ENCODE measurements around the gene OR10H5. TPM values are rescaled to one million over a fixed set of nuclear protein-coding genes. Genes with fewer than 3 reads are reported as not detected.
A peak's percentile ranks its signal among the peaks of the same experiment; 100 is the strongest.
"Not testable (repeated sequence)": the region's sequence is repeated elsewhere in the genome, so short reads cannot be mapped to it uniquely, and the experiment has no call there.

OR10H5 gene
- total RNA-seq, 1 experiment from 2014 or later = not detected

DNA sequence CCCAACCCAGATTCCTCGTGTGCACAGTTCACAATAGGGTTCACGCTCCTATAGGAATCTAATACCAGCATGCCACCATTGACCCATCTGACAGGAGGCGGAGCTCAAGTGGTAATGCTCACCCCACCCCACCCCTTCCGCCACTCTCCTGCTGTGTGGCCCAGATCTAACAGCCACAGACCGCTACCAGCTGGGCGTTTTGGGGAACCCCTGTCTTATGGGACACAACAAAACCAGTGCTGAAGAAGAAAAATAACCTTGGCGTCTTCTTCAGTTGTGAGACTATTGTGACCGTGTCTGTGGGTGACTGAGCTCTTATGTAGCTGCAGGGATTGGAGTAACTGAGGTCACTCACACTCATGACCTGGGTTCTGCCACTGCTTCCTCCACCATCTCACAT, 33.2 kb downstream of the OR10H5 start:
- TF ChIP-seq, protein P1, sequence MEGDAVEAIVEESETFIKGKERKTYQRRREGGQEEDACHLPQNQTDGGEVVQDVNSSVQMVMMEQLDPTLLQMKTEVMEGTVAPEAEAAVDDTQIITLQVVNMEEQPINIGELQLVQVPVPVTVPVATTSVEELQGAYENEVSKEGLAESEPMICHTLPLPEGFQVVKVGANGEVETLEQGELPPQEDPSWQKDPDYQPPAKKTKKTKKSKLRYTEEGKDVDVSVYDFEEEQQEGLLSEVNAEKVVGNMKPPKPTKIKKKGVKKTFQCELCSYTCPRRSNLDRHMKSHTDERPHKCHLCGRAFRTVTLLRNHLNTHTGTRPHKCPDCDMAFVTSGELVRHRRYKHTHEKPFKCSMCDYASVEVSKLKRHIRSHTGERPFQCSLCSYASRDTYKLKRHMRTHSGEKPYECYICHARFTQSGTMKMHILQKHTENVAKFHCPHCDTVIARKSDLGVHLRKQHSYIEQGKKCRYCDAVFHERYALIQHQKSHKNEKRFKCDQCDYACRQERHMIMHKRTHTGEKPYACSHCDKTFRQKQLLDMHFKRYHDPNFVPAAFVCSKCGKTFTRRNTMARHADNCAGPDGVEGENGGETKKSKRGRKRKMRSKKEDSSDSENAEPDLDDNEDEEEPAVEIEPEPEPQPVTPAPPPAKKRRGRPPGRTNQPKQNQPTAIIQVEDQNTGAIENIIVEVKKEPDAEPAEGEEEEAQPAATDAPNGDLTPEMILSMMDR (conservative IDR thresholded peaks at IDR 0.05) = no peak
- TF ChIP-seq EZH2 (IDR thresholded peaks at IDR 0.05; ENCODE audit: low read depth) = no peak
- intact Hi-C loops (cut with micrococcal nuclease; ENCODE audit: unreplicated experiment) = no loop called here

DNA sequence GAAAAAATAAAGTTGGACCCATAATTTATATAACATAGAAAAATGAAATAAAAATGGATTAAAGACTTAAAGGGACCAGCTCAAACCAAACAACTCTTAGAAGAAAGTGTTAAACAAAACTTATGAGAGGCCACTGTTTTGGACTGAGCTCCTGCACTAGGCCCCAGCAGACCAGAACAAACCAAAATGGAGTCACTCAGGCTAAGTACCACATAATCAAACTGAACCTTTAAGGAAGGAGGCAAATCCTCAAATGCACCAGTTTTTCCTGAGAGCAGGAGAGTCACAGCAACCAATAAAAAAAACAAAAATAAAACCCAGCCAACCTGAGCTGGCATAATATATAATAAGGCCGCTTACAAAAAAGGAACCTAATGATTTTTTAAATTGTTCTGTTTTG, 38.3 kb downstream of the OR10H5 start:
- Histone ChIP-seq H3K9me3 (ENCODE audit: insufficient read depth, low read depth) (no peaks in the 10 kb centered on the region), H3K79me2 (ENCODE audit: low read depth) (peaks cover 27% of the 10 kb centered on the region), H2AFZ (no peak overlapping the region), H3K27me3 (ENCODE audit: insufficient read depth, low read depth) (no peaks in the 10 kb centered on the region), H4K20me1 (ENCODE audit: insufficient read depth) (no peaks in the 10 kb centered on the region), H3K36me3 (ENCODE audit: low read depth) (peaks cover 14% of the 10 kb centered on the region; the same call in 1 of the 2 replicates), H3K27ac (no peak overlapping the region; the same call in 1 of the 2 replicates), H3F3A (ENCODE audit: insufficient read depth, low read depth) (peaks cover 42% of the 10 kb centered on the region), H3K4me3 (no peak overlapping the region), H3K4me2 (no peak overlapping the region), H3K4me1 (replicated peaks; ENCODE audit: insufficient read depth) (peaks cover 22% of the 10 kb centered on the region), H3K9me2 (ENCODE audit: insufficient read depth) (no peaks in the 10 kb centered on the region)
- ChIA-PET POLR2A (ENCODE audit: unreplicated experiment) (interaction anchor here (0.6 to 0.7 kb wide), 2 partner anchors 10 to 759 kb away, joined by 3 to 5 read pairs; no protein-coding TSS in a partner anchor), CTCF (interaction anchor here (0.6 kb wide), 2 partner anchors 656 to 1459 kb away, joined by 5 to 13 read pairs; no protein-coding TSS in a partner anchor)
- intact Hi-C loops (cut with micrococcal nuclease; ENCODE audit: unreplicated experiment) = loop anchor here (5.0 kb wide), 1 partner anchor 153 kb away; the partner anchor contains the start of gene CYP4F12
- no TSS peak for BruUV-seq (replicated peaks)
- no peak for DNase-seq
- no peak for TF ChIP-seq EZH2 (IDR thresholded peaks at IDR 0.05; ENCODE audit: low read depth)
- TF ChIP-seq, protein P1 (conservative IDR thresholded peaks at IDR 0.05) = no peak

More for the DNA sequence above, 33.2 kb downstream of the OR10H5 start:
- BruUV-seq (replicated peaks) = no TSS peak
- ChIA-PET CTCF (no interaction called here), POLR2A (ENCODE audit: unreplicated experiment) (interaction anchor here (1.3 kb wide), 1 partner anchor 7 kb away, joined by 4 read pairs; no protein-coding TSS in a partner anchor)
- no peak overlapping the region for H3K4me3 ChIP-seq
- H3K27ac ChIP-seq = no peak overlapping the region
- no peaks in the 10 kb centered on the region for H3K27me3 ChIP-seq (ENCODE audit: insufficient read depth, low read depth)
- no peaks in the 10 kb centered on the region for H4K20me1 ChIP-seq (ENCODE audit: insufficient read depth)
- DNase-seq = no peak
- peaks cover 11% of the 10 kb centered on the region for H3K4me1 ChIP-seq (replicated peaks; ENCODE audit: insufficient read depth)
- H3K9me2 ChIP-seq (ENCODE audit: insufficient read depth) = no peaks in the 10 kb centered on the region
- no peaks in the 10 kb centered on the region; the same call in 1 of the 2 replicates for H3F3A ChIP-seq (ENCODE audit: insufficient read depth, low read depth)
- H3K4me2 ChIP-seq = no peak overlapping the region
- no peaks in the 10 kb centered on the region for H3K36me3 ChIP-seq (ENCODE audit: low read depth)
- H3K9me3 ChIP-seq (ENCODE audit: insufficient read depth, low read depth) = no peaks in the 10 kb centered on the region
- no peak overlapping the region for H2AFZ ChIP-seq
- no peaks in the 10 kb centered on the region for H3K79me2 ChIP-seq (ENCODE audit: low read depth)

DNA sequence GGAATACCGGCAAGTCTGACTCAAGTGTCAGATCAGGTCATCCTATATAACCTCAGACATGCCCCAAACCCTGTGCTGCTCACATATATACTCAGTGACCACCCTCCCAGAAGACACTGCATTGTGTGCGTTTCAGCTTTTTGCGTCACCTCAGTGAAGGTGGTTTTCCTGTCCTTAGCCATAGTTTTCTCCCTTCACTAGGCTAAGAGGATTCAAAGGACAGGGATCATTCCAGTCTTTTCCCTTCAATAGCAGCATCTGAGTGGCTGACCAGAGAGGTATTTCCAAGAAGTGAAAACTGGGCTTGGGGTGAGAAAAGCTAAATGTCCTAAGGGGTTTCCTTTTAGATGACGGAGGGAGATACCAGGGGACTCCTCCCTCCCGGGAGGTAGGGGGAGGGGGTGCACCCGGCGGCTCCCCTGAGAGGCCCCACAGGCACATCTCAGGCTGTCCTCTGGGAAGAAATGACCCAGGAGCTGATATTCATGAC, 40.7 kb downstream of the OR10H5 start:
- Histone ChIP-seq H3K27me3 (ENCODE audit: insufficient read depth, low read depth) (no peaks in the 10 kb centered on the region), H3K4me3 (peak overlapping the region; percentile 64; the same call in 1 of the 2 replicates), H3K9me3 (ENCODE audit: insufficient read depth, low read depth) (no peaks in the 10 kb centered on the region), H3K27ac (peak overlapping the region; percentile 99), H3K4me1 (replicated peaks; ENCODE audit: insufficient read depth) (peaks cover 41% of the 10 kb centered on the region), H3K4me2 (peak overlapping the region; percentile 83), H3K9me2 (ENCODE audit: insufficient read depth) (no peaks in the 10 kb centered on the region), H3K36me3 (ENCODE audit: low read depth) (peaks cover 31% of the 10 kb centered on the region), H2AFZ (no peak overlapping the region), H4K20me1 (ENCODE audit: insufficient read depth) (no peaks in the 10 kb centered on the region), H3K79me2 (ENCODE audit: low read depth) (peaks cover 51% of the 10 kb centered on the region), H3F3A (ENCODE audit: insufficient read depth, low read depth) (peaks cover 66% of the 10 kb centered on the region)
- CTCF ChIA-PET = interaction anchor here (0.7 kb wide), 1 partner anchor 1324 kb away, joined by 4 read pairs; no protein-coding TSS in a partner anchor
- intact Hi-C loops (cut with micrococcal nuclease; ENCODE audit: unreplicated experiment) = loop anchor here (1.0 to 5.0 kb wide), 6 partner anchors 9 to 248 kb away; partner anchors contain the start of genes CYP4F12, CYP4F3, OR10H1 and TPM4
- TF ChIP-seq EZH2 (IDR thresholded peaks at IDR 0.05; ENCODE audit: low read depth) = no peak
- TSS peak; percentile 19 for BruUV-seq (replicated peaks)
- DNase-seq = peak; percentile 80 to 91
- POLR2A ChIA-PET (ENCODE audit: unreplicated experiment) = interaction anchor here (0.5 to 1.5 kb wide), 12 partner anchors 8 to 744 kb away, joined by 3 to 17 read pairs (median 4); partner anchors contain the start of gene AKAP8

DNA sequence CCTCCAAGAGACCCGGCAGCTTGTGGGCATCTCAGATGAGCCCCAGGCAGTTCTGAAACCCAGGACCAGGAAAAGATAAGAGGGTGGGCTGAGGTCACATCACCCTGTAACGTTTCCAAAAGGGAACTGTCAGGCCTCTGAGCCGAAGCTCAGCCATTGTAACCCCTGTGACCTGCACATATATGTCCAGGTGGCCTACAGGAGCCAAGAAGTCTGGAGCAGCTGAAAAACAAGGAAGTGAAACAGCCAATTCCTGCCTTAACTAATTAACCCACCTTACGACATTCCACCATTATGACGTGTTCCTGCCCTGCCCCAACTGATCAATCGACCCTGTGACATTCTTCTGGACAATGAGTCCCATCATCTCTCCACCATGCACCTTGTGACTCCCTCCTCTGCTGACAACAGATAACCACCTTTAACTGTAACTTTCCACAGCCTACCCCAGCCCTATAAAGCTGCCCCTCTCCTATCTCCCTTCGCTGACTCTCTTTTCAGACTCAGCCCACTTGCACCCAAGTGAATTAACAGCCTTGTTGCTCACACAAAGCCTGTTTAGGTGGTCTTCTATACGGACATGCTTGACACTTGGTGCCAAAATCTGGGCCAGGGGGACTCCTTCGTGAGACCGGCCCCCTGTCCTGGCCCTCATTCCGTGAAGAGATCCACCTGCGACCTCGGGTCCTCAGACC, 41.3 kb downstream of the OR10H5 start:
- Histone ChIP-seq H3K27ac (peak overlapping the region; percentile 99), H3K4me3 (peak overlapping the region; percentile 64), H3F3A (ENCODE audit: insufficient read depth, low read depth) (peaks cover 72% of the 10 kb centered on the region), H3K79me2 (ENCODE audit: low read depth) (peaks cover 57% of the 10 kb centered on the region), H3K4me1 (replicated peaks; ENCODE audit: insufficient read depth) (peaks cover 47% of the 10 kb centered on the region), H3K36me3 (ENCODE audit: low read depth) (peaks cover 37% of the 10 kb centered on the region), H3K4me2 (peak overlapping the region; percentile 83)
- intact Hi-C loops (cut with micrococcal nuclease; ENCODE audit: unreplicated experiment) = loop anchor here (1.0 to 5.0 kb wide), 6 partner anchors 9 to 248 kb away; partner anchors contain the start of genes CYP4F12, CYP4F3, OR10H1 and TPM4
- H3K9me3 ChIP-seq (ENCODE audit: insufficient read depth, low read depth); H2AFZ ChIP-seq; H3K9me2 ChIP-seq (ENCODE audit: insufficient read depth); H3K27me3 ChIP-seq (ENCODE audit: insufficient read depth, low read depth); H4K20me1 ChIP-seq (ENCODE audit: insufficient read depth): not testable (repeated sequence)
- TSS peak; percentile 52 for BruUV-seq (replicated peaks)
- ChIA-PET CTCF (interaction anchor here (0.6 to 0.7 kb wide), 2 partner anchors 19 to 1324 kb away, joined by 3 to 4 read pairs; no protein-coding TSS in a partner anchor), POLR2A (ENCODE audit: unreplicated experiment) (interaction anchor here (0.5 to 1.5 kb wide), 12 partner anchors 8 to 744 kb away, joined by 3 to 17 read pairs (median 4); partner anchors contain the start of gene AKAP8)
- DNase-seq = peak; percentile 82 to 99
